Suppressor macrophage treated with lipopolysaccharide for 1 hour (primary cell): ENCODE data around the gene POU3F3.

Experiments used
- DNase-seq, 3 donors: peaks; one replicate each; pipeline ENCODE4 v3.0.0-alpha.2; 2020 to 2022

The POU3F3 gene

GRCh38 chr2:104847586-104848160 lies 6.2 kb upstream of the POU3F3 start:
- no peak for DNase-seq

- no peak for DNase-seq
Observed at GRCh38 chr2:104848526-104848925, 5.4 kb upstream of the POU3F3 start.

- DNase-seq, result no peak
Observed at GRCh38 chr2:104849101-104849500, 4.8 kb upstream of the POU3F3 start.

- DNase-seq, result peak; percentile 83 to 90 (median 90)
Observed at GRCh38 chr2:104849618-104850141, 4.2 kb upstream of the POU3F3 start.

GRCh38 chr2:104850361-104851290 lies 3.3 kb upstream of the POU3F3 start:
- no peak for DNase-seq

- DNase-seq, result no peak
Observed at GRCh38 chr2:104851291-104852089, 2.4 kb upstream of the POU3F3 start.

GRCh38 chr2:104852090-104852666 lies 1.7 kb upstream of the POU3F3 start:
- peak in 2 of 3 donors; percentile 45 to 56 for DNase-seq

GRCh38 chr2:104854498-104855220 lies 744 bp downstream of the POU3F3 start:
- no peak for DNase-seq

GRCh38 chr2:104855221-104856085 lies 1.5 kb downstream of the POU3F3 start:
- no peak for DNase-seq

GRCh38 chr2:104856086-104856972 lies 2.4 kb downstream of the POU3F3 start:
- peak in 1 of 3 donors; percentile 37 for DNase-seq

- DNase-seq, result no peak
Observed at GRCh38 chr2:104856973-104857261, 3.0 kb downstream of the POU3F3 start.

GRCh38 chr2:104857262-104858005 lies 3.5 kb downstream of the POU3F3 start:
- no peak for DNase-seq

- DNase-seq, result peak in 1 of 3 donors; percentile 38
Observed at GRCh38 chr2:104858006-104858978, 4.4 kb downstream of the POU3F3 start.

- no peak for DNase-seq
Observed at GRCh38 chr2:104859291-104859765, 5.4 kb downstream of the POU3F3 start.

- DNase-seq, result no peak
Observed at GRCh38 chr2:104859766-104860450, 6.0 kb downstream of the POU3F3 start.

GRCh38 chr2:104860451-104860790 lies 6.5 kb downstream of the POU3F3 start:
- DNase-seq, result no peak

GRCh38 chr2:104861351-104862057 lies 7.6 kb downstream of the POU3F3 start:
- no peak for DNase-seq
